Activated CD4-positive, alpha-beta T cell treated with anti-CD3 and anti-CD28 coated beads, Interleukin-2, amount 50 U/mL, for 16 hours (primary cell): ENCODE measurements around the gene XIRP1.
A peak's percentile ranks its signal among the peaks of the same experiment; 100 is the strongest.

ENCODE experiments used
- DNase-seq: peaks from one replicate; pipeline ENCODE4 v3.0.0-alpha.2; 2020

The XIRP1 gene

DNA sequence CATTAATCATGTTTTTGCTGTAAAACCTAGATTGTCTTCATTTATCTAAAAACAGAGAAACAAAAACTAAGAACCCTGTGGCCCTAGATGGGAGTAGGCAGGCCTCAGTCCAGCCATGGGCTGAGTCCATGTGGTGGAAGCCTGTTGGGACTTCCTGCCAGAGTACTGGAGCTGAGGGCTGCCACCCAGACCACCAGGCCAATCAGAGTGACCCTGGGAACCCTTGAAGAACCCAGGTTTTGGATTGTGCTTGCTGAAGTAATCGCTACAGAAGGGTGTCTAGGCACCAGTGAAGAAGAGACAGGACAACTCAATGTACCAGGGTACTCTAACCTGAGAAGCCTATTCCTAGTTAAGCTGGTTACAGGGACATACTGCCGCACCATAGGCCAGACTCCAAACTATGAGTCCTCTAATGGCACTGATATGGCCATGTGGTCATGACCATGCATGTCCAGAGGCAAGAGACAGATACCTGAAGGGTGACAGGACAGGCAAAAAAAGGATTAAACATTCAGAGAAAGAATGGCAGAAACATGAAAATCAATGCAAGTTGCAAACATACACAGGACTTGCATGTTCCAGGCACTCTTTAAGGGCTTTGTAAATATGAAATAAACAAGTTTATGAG, 51.9 kb downstream of the XIRP1 start:
- no peak for DNase-seq

DNA sequence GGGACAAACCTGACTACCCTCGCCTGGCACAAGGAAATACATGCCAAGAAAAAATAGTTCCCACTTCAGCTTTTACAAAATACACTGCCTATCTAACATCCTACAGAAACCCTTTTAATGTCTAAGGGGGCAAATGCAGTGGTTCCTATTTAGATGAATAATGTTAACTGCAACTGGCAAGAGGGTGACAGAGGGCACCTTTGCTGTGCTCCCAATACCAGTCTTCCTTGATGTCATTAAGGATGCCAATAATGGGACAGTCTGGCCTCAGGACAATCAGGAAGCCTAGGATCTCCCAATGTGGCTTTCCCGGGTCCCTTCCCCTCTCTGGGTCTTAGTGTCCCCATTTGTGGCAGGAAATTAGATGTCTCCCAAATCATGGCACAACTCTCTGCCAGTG, 53.0 kb downstream of the XIRP1 start:
- DNase-seq, result no peak

DNA sequence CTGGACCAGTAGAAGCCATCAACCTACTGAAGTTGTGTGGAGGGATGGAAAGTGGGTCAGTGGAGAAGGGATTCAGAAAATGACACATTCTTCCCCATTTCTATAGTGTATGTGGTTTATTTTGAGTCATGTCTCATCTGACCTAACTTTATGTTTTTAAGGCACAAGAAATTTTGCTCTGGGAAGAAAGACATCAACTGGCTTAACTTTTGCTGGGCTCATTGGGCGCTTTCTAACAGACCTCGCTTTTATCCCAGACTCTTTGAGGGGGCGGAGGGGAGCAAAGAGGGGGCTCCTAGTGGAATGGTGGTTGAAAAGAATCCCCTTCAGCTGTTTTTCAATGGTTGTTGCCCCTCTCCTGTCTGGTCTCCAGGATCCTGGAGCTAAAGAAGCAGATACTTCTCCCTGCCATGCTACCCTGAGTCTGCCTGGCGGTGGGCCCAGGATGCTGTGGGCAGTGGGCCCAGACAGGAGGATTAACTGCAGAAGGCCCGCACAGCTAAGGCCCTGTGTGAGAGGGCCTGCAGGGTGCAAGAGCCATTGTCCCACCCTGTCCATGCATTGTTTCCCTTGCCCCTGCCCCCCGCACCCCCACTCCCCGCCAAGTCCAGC, 53.5 kb downstream of the XIRP1 start:
- DNase-seq, result peak; percentile 31

DNA sequence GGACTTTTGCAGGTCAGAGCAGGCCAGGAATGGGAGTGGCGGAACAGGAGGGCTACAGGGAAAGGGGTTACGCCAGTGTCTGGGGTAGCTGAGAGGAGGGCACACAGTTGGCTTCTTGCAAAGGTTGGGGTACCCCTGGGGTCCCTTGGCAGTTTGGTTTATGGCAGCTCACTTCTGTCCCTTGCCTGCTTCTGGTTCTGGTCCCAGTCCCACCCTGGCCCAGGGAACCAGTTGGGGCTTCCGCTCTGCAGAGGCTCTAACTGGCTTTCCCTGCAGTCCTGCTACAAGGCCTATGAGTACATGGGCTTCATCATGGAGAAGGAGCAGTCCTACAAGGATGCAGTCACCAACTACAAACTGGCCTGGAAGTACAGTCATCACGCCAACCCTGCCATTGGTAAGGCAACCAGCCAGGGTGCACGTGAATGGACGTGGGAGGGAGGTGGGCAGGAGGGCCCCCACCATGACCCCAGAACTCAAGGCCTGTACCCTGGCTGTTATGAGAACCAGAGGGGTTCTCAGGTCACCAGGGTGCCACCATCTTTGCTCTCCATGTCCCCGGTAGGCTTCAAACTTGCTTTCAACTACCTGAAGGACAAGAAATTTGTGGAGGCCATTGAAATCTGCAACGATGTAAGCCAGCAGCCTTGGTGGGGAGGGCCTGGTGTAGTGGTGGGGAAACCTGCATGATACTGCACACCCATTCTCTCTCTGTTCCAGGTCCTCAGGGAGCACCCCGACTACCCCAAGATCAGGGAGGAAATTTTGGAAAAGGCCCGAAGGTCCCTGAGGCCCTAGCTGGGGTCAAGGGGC, 54.2 kb downstream of the XIRP1 start:
- no peak for DNase-seq

DNA sequence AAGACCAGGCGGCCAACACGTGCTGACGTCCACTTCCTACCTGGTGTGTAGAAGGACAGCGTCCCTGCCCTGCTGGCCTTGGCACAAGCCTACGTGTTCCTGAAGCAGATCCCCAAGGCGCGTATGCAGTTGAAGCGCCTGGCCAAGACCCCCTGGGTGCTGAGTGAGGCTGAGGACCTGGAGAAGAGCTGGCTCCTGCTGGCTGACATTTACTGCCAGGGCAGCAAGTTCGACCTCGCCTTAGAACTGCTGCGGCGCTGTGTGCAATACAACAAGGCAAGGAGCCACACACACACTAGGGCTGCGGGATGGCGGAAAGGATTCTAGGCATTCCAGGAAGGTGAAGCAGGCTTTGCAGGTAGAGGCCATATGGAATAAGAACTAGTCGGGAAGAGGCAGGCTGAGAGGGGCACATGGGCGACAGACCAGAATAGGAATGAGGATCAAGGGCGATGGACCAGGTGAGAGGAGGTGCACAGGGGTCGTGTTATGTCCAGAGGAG, 54.9 kb downstream of the XIRP1 start:
- no peak for DNase-seq

DNA sequence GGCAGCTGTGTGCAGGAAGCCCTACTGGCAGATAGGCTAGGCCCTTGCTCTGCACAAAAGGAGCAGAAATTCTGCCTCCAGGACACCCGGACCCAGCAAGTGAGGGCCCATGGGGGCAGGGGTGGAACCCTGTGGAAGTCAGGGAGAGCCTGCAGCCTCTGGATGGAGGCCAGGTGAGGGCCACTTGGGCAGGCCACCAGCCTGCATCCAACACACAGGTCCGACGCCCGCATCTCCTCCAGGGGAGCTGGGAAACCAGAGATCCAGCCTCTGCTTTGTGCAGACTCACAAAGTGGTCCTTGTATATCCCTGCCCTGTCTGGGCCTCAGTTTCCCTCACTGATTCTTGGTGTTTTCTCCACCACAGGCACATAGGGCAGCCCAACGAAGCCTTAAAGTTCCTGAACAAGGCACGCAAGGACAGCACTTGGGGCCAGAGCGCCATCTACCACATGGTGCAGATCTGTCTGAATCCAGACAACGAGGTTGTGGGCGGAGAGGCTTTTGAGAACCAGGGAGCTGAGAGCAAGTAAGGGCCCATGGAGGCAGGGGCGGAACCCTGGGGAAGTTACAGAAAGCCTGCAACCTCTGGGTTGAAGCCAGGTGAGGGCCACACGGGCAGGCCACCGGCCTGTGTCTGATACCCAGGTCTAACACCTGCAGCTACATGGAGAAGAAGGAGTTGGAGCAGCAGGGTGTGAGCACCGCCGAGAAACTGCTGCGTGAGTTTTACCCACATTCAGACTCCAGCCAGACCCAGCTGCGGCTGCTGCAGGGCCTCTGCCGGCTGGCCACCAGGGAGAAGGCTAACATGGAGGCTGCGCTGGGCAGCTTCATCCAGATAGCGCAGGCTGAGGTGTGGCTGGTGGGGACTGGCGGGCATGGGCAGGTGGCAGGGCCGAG, 55.6 kb downstream of the XIRP1 start:
- no peak for DNase-seq

DNA sequence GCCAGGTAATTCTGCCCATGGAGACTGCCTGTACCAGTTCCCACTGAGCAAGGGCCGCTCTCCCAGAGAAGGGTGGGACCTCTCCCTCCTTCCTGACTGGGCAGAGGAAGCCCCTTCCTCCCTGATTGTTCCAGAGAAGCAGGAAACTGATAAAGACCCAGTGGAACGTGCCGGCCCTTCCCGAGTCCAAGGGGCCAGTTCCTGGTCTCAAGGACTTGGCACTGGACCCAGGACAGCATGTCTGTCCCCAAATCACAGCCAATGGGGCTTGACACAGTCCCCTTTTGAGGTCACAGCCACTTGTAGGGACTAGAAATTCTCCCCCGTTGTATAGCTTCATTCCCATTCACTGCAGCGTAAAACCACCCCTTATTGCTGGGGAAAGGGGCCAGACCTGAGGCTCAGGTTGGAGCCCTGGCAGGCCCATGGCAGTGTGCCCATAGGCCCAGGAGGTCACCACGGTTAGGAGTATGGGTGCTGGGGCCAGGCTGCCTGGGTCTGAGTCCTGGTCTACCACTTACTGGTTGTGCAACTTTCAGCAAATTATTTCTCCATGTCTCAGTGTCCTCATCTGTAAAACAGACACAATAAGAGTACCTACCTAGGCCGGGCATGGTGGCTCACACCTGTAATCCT, 57.1 kb downstream of the XIRP1 start:
- no peak for DNase-seq

DNA sequence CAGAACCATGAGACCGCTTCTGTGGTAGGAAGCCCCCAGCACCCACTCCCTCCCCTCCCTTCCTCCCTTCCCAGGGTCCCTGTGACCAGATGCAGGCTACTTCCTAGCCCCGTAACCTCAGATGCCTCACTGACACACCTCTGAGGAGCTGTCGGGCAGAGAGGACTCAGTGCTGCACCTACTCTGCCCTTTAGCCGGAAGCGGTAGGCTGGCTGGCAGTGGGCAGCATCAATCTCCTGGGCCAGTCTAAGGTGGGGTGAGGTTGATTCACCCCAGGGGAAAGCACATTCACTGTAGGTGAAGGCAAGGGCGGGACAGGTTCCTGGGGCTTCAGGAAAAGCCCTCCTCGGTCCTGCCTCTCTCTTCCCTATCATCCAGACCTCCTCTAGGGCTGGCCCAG, 58.1 kb downstream of the XIRP1 start:
- no peak for DNase-seq

DNA sequence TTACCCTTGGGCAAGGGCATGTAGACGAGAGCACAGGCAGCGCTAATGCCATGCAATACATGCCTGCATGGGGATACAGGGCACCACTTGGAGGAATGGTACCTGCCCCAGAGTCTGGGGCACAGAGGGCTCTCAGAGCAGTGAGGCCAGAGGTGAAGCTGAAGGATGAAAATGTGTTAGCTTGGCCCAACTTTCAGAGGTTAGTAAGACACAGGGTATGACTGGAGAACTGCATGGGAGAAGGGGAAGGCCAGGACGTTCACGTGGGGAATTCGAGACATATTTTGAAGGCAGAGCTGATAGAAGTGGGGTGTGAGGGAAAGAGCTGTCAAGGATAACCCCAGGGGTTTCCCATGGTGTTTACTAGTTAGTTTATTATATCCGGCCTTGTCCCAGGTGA, 58.6 kb downstream of the XIRP1 start:
- DNase-seq, result no peak
